IMR-90 (cell line): ENCODE measurements around the gene IMPDH1. TPM values are rescaled to one million over a fixed set of nuclear protein-coding genes. Genes with fewer than 3 reads are reported as not detected.

Experiments used
- ATAC-seq: fragments of 200-7000 bp; cut with Tn5 transposase; 2 replicates; pipeline ENCODE4 v1.9.1; 2020; ENCODE audit warnings: low read depth, mild to moderate bottlenecking, moderate library complexity
- BruUV-seq: library from RNA; stranded (reverse); fragments of 400-500 nt; replicated peaks from 2 replicates; lab custom pipeline; 2021; lab: Mats Ljungman, UMichigan
- CTCF ChIA-PET: fragments of 300-600 bp; formaldehyde crosslinking; extraction: SDS; loops from one replicate; lab custom pipeline; 2021; ENCODE audit warnings: antibody characterized with exemption; lab: Yijun Ruan, JAX
- POLR2A ChIA-PET: fragments of 300-600 bp; sonication (Branson Sonifier 250); formaldehyde crosslinking; loops from one replicate; lab custom pipeline; 2022; ENCODE audit warnings: antibody characterized with exemption; ENCODE audit not compliant: unreplicated experiment; lab: Charles Lee
- DNase-seq: peaks from one replicate; pipeline ENCODE4 v3.0.0; 2013
- H2AFZ ChIP-seq: replicated peaks from 2 replicates; pipeline ENCODE3; 2013; ENCODE audit warnings: low read length, mild to moderate bottlenecking; ENCODE audit not compliant: poor library complexity
- H2AK5ac ChIP-seq: 2 replicates; pipeline ENCODE4 v1.6.1; 2013; ENCODE audit warnings: low read depth, low read length, inconsistent platforms
- H2AK9ac ChIP-seq: replicated peaks from 2 replicates; pipeline ENCODE3; 2013; ENCODE audit warnings: mild to moderate bottlenecking, low read depth, low read length, moderate library complexity; ENCODE audit not compliant: poor library complexity
- H2BK120ac ChIP-seq: 2 replicates; pipeline ENCODE4 v1.6.1; 2013; ENCODE audit warnings: low read depth, low read length, inconsistent platforms
- H2BK15ac ChIP-seq: 3 replicates; pipeline ENCODE4 v1.6.1; 2013; ENCODE audit warnings: low read depth, low read length, inconsistent platforms
- H2BK20ac ChIP-seq: 2 replicates; pipeline ENCODE4 v1.6.1; 2013; ENCODE audit warnings: low read depth, mild to moderate bottlenecking, inconsistent platforms, low read length, moderate library complexity
- H2BK5ac ChIP-seq: 2 replicates; pipeline ENCODE4 v1.6.1; 2013; ENCODE audit warnings: mild to moderate bottlenecking, low read depth, low read length, inconsistent platforms; ENCODE audit not compliant: poor library complexity, severe bottlenecking
- H3K14ac ChIP-seq: replicated peaks from 2 replicates; pipeline ENCODE4 v1.6.1; 2013; ENCODE audit warnings: low read depth, low read length, inconsistent platforms
- H3K18ac ChIP-seq: 2 replicates; pipeline ENCODE4 v1.6.1; 2013; ENCODE audit warnings: low read depth, low read length, control low read depth
- H3K23ac ChIP-seq: 2 replicates; pipeline ENCODE4 v1.6.1; 2013; ENCODE audit warnings: low read depth, low read length, inconsistent platforms
- H3K27ac ChIP-seq: 2 replicates; pipeline ENCODE4 v1.5.1; 2013; ENCODE audit warnings: mild to moderate bottlenecking, control low read depth, low read length; ENCODE audit not compliant: insufficient read depth
- H3K27me3 ChIP-seq: 2 replicates; pipeline ENCODE4 v1.6.1; 2013; ENCODE audit warnings: low read length; ENCODE audit not compliant: control insufficient read depth, insufficient read depth
- H3K36me3 ChIP-seq: 2 replicates; pipeline ENCODE4 v1.6.1; 2013; ENCODE audit warnings: low read length, mixed read lengths; ENCODE audit not compliant: control insufficient read depth, insufficient read depth
- H3K4ac ChIP-seq: 2 replicates; pipeline ENCODE4 v1.6.1; 2013; ENCODE audit warnings: low read depth, low read length, inconsistent platforms
- H3K4me1 ChIP-seq: 2 replicates; pipeline ENCODE4 v1.6.1; 2013; ENCODE audit warnings: low read length, mixed read lengths; ENCODE audit not compliant: control insufficient read depth, insufficient read depth
- H3K4me2 ChIP-seq: 2 replicates; pipeline ENCODE4 v1.6.1; 2013; ENCODE audit warnings: low read depth, mild to moderate bottlenecking, control low read depth, low read length, moderate library complexity
- H3K4me3 ChIP-seq: 2 replicates; pipeline ENCODE4 v1.5.1; 2013; ENCODE audit warnings: low read depth, mild to moderate bottlenecking, control low read depth, low read length, moderate library complexity; ENCODE audit not compliant: insufficient read depth
- H3K56ac ChIP-seq: 2 replicates; pipeline ENCODE4 v1.6.1; 2013; ENCODE audit warnings: low read length, inconsistent platforms; ENCODE audit not compliant: insufficient read depth; ENCODE audit errors: extremely low read depth
- H3K79me1 ChIP-seq, 2 experiments: 2 replicates each; pipeline ENCODE4 v1.6.1; 2013; ENCODE audit warnings: low read length in 2 of 2, inconsistent platforms in 1 of 2, low read depth in 1 of 2
- H3K9ac ChIP-seq: 2 replicates; pipeline ENCODE4 v1.6.1; 2013; ENCODE audit warnings: low read depth, low read length, control low read depth
- H3K9me1 ChIP-seq: 2 replicates; pipeline ENCODE4 v1.6.1; 2013; ENCODE audit warnings: low read length, inconsistent platforms; ENCODE audit not compliant: insufficient read depth
- H3K9me3 ChIP-seq: 2 replicates; pipeline ENCODE4 v1.6.1; 2013; ENCODE audit warnings: low read length; ENCODE audit not compliant: control insufficient read depth, insufficient read depth
- H4K20me1 ChIP-seq: 2 replicates; pipeline ENCODE4 v1.6.1; 2013; ENCODE audit warnings: low read length, inconsistent platforms; ENCODE audit not compliant: insufficient read depth
- H4K5ac ChIP-seq: 2 replicates; pipeline ENCODE4 v1.6.1; 2013; ENCODE audit warnings: mild to moderate bottlenecking, low read depth, low read length, control low read depth
- H4K8ac ChIP-seq, 2 experiments: 2 replicates each; pipeline ENCODE4 v1.6.1; 2013; ENCODE audit warnings: low read depth in 2 of 2, low read length in 2 of 2, control low read depth in 1 of 2, inconsistent platforms in 1 of 2
- H4K91ac ChIP-seq: 2 replicates; pipeline ENCODE4 v1.6.1; 2013; ENCODE audit warnings: low read depth, low read length, inconsistent platforms; ENCODE audit not compliant: insufficient read depth
- ELK1 ChIP-seq: fragments of 150-350 bp; IDR thresholded peaks from 2 replicates; pipeline ENCODE4 v1.6.1; 2016; ENCODE audit warnings: low read depth, mild to moderate bottlenecking, low read length, moderate library complexity, borderline replicate concordance
- WGBS, 2 experiments: methylation state at CpG; one replicate each; pipeline versions ENCODE4 v1.1.5 to v1.1.7; 2013; ENCODE audit warnings: missing lambda C conversion rate in 2 of 2; ENCODE audit not compliant: insufficient read length in 1 of 2; ENCODE audit errors: extremely low coverage in 2 of 2; 5-methylcytosine and 5-hydroxymethylcytosine counted together
- dilution Hi-C: fragments of 300-500 bp; cut with HindIII; formaldehyde crosslinking; loops from one replicate; pipeline ENCODE4 v1.14.3; 2018; ENCODE audit warnings: low sequenced_read_pairs; ENCODE audit not compliant: unreplicated experiment
- in situ Hi-C: fragments of 300-500 bp; cut with MboI; formaldehyde crosslinking; loops from 3 replicates; pipeline ENCODE4 v1.14.3; 2019; ENCODE audit warnings: low sequenced_read_pairs, inconsistent platforms, mixed read lengths
- intact Hi-C: fragments of 100-400 bp; cut with micrococcal nuclease; formaldehyde crosslinking; loops from 2 replicates; pipeline ENCODE4 v1.10.0; 2022
- polyA plus RNA-seq, 3 experiments: library from polyadenylated mRNA; depleted of rRNA; stranded (reverse); fragments of >200 nt; gene quantifications; 2 replicates each; pipeline ENCODE4 v1.2.3, GENCODE V29; 2012; ENCODE audit warnings: low replicate concordance in 1 of 3
- total RNA-seq: library from RNA; depleted of rRNA; stranded (reverse); fragments of >200 nt; gene quantifications from 2 replicates; pipeline ENCODE4 v1.2.3, GENCODE V29; 2012

Gene IMPDH1
- total and polyA plus RNA-seq, 2 of the 4 experiments (the other 2 are of a cell fraction), result 49.5 to 69.3 TPM

GRCh38 chr7:128379900-128380479 lies 29.8 kb downstream of the IMPDH1 start:
- H4K8ac ChIP-seq, result no peak overlapping the region
- H3K79me1 ChIP-seq, result no peaks in the 10 kb centered on the region
- no TSS peak for BruUV-seq
- no peak for ATAC-seq
- no peak overlapping the region for H2AK9ac ChIP-seq
- 0 out of 2 replicates have a peak, but pooled peaks cover 2% of the 10 kb centered on the region for H3K9me3 ChIP-seq
- H3K14ac ChIP-seq, result no peak overlapping the region
- in situ Hi-C loops (loop anchor here (5.0 kb wide), 1 partner anchor 33 kb away; no protein-coding TSS in a partner anchor), dilution Hi-C loops (no loop called here), intact Hi-C loops (no loop called here)
- no peak overlapping the region for H3K4ac ChIP-seq
- H3K27me3 ChIP-seq, result peaks cover 39% of the 10 kb centered on the region
- no peak overlapping the region for H4K5ac ChIP-seq
- no peaks in the 10 kb centered on the region for H3K36me3 ChIP-seq
- H3K4me3 ChIP-seq, result no peak overlapping the region
- no peak overlapping the region for H2AK5ac ChIP-seq
- no peak for DNase-seq
- H3K4me2 ChIP-seq, result no peak overlapping the region
- H3K18ac ChIP-seq, result no peak overlapping the region
- H3K27ac ChIP-seq, result no peak overlapping the region
- ChIA-PET CTCF (interaction anchor here (1.2 to 1.5 kb wide), 2 partner anchors 18 to 32 kb away, joined by 3 to 5 read pairs; no protein-coding TSS in a partner anchor), POLR2A (no interaction called here)
- no peak overlapping the region for H3K23ac ChIP-seq
- H3K9ac ChIP-seq, result no peak overlapping the region
- H4K91ac ChIP-seq, result no peak overlapping the region
- no peaks in the 10 kb centered on the region for H3K4me1 ChIP-seq
- H2BK120ac ChIP-seq, result no peak overlapping the region
- H2BK20ac ChIP-seq, result no peak overlapping the region
- WGBS, 2 experiments, result 60% methylated on average over 2 of the region's 6 CpGs; no CpG with 5 or more reads in 1 of the 2 experiments
- no peaks in the 10 kb centered on the region for H4K20me1 ChIP-seq
- H2BK15ac ChIP-seq, result no peak overlapping the region
- H2AFZ ChIP-seq, result no peak overlapping the region
- H3K56ac ChIP-seq, result no peak overlapping the region
- no peak for TF ChIP-seq ELK1
- H2BK5ac ChIP-seq, result no peak overlapping the region
- H3K9me1 ChIP-seq, result no peaks in the 10 kb centered on the region
